Measurements from ENCODE around the gene POU2F1. TPM values are rescaled to one million over a fixed set of nuclear protein-coding genes. Genes with fewer than 3 reads are reported as not detected.

POU2F1 gene
- total RNA-seq, 1 experiment from 2014 or later: 24.5 TPM

DNA sequence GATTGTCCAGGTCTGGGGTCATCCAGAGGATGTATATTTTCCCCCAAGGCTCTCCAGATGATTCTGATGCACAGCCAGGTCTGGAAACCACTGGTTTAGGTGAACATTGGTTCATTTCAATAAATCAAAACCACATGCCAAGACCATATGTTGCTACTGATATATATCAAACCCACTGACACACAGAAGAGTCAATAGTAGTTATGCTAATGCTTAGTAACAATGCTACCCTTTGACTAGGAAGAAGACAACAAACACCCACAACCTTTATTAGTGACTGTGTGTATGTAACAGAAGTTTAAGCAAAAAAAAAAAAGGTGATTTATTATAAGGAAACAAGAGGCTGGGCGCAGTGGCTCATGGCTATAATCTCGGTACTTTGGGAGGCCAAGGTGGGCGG is 35.6 kb upstream of the POU2F1 start:
- Histone ChIP-seq H4K20me1 (ENCODE audit: insufficient read depth) (no peaks in the 10 kb centered on the region), H3K4me3 (replicated peaks in 1 of 2; ENCODE audit: low read depth in 1 of 2, low read length in 2 of 2) (no peak overlapping the region), H3K4me2 (ENCODE audit: low read length) (no peak overlapping the region), H3K9me2 (ENCODE audit: insufficient read depth) (no peaks in the 10 kb centered on the region), H2AFZ (ENCODE audit: low read depth, low read length, poor library complexity, severe bottlenecking) (no peak overlapping the region), H3K27me3 (ENCODE audit: insufficient read depth, low read length) (no peaks in the 10 kb centered on the region), H3K79me2 (ENCODE audit: insufficient read depth, low read length) (no peaks in the 10 kb centered on the region), H3K36me3 (ENCODE audit: control insufficient read depth in 1 of 2, insufficient read depth in 2 of 2, low read length in 2 of 2) (no peaks in the 10 kb centered on the region), H3K9ac (ENCODE audit: low read length) (no peak overlapping the region), H3K9me3 (ENCODE audit: control insufficient read depth in 1 of 2, insufficient read depth in 1 of 2, low read depth in 1 of 2, low read length in 2 of 2) (no peaks in the 10 kb centered on the region), H3K4me1 (ENCODE audit: control insufficient read depth in 1 of 2, insufficient read depth in 2 of 2, low read length in 2 of 2) (no peaks in the 10 kb centered on the region), H3K27ac (ENCODE audit: low read depth, low read length) (no peak overlapping the region)
- POLR2A ChIA-PET: no interaction called here
- BruUV-seq (replicated peaks): no TSS peak
- ATAC-seq (no peak), DNase-seq (ENCODE audit: low read depth, low spot score) (no peak)
- RAD21 ChIA-PET (ENCODE audit: low non-redundant PET in 1 of 2, low total read pairs in 2 of 2, uncharacterized antibody in 2 of 2, unreplicated experiment in 2 of 2): no interaction called here
- intact Hi-C loops (cut with micrococcal nuclease): no loop called here
- CTCF ChIA-PET: no interaction called here
- TF ChIP-seq YY1 (IDR thresholded peaks at IDR 0.05; ENCODE audit: extremely low read depth, insufficient replicate concordance, low read depth, low read length) (no peak), CBX3 (IDR thresholded peaks at IDR 0.05; ENCODE audit: low read depth) (no peak), SP1 (IDR thresholded peaks at IDR 0.05; ENCODE audit: low read depth) (no peak), FOSL1 (IDR thresholded peaks at IDR 0.05; ENCODE audit: low read depth) (no peak), SRF (IDR thresholded peaks at IDR 0.05; ENCODE audit: low read depth) (no peak), ZNF274 (IDR thresholded peaks at IDR 0.05; ENCODE audit: low read depth, low read length) (no peak)

DNA sequence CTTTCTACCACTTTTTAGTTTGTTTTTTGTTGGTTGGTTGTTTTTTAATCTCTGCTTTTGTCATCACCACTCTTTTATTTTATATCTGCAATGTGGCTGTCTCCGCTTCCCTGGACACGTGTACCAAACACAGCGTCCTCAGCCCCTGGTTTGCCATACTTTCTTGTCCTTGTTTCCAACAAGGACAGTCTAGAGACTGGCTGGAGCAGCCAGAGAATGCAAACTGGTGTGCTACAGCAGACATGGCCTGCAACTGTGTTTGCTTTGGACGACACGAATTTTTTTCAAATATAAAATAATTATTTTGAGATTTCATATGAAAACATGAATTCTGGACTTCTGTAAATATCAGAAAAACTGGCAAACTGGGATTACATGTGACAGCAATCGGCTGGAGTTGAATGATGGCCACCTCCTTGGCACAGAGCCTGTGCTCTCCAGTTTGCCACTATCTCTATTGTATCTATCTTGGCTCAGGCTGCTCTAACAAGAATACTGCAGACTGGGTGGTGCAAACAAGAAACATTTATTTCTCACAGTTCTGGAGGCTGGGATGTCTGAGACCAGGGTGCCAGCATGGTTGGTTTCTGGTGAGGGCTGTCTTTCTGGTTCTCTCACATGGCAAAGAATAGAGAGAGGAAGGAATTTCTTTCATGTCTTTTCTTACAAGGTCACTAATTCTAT is 34.6 kb upstream of the POU2F1 start:
- no peaks in the 10 kb centered on the region for H3K27me3 ChIP-seq (ENCODE audit: insufficient read depth, low read length)
- H3K4me2 ChIP-seq (ENCODE audit: low read length): no peak overlapping the region
- no peaks in the 10 kb centered on the region for H3K9me3 ChIP-seq (ENCODE audit: control insufficient read depth in 1 of 2, insufficient read depth in 1 of 2, low read depth in 1 of 2, low read length in 2 of 2)
- ChIA-PET RAD21 (ENCODE audit: low non-redundant PET in 1 of 2, low total read pairs in 2 of 2, uncharacterized antibody in 2 of 2, unreplicated experiment in 2 of 2) (no interaction called here), POLR2A (no interaction called here), CTCF (no interaction called here)
- intact Hi-C loops (cut with micrococcal nuclease): no loop called here
- TF ChIP-seq, protein P1, sequence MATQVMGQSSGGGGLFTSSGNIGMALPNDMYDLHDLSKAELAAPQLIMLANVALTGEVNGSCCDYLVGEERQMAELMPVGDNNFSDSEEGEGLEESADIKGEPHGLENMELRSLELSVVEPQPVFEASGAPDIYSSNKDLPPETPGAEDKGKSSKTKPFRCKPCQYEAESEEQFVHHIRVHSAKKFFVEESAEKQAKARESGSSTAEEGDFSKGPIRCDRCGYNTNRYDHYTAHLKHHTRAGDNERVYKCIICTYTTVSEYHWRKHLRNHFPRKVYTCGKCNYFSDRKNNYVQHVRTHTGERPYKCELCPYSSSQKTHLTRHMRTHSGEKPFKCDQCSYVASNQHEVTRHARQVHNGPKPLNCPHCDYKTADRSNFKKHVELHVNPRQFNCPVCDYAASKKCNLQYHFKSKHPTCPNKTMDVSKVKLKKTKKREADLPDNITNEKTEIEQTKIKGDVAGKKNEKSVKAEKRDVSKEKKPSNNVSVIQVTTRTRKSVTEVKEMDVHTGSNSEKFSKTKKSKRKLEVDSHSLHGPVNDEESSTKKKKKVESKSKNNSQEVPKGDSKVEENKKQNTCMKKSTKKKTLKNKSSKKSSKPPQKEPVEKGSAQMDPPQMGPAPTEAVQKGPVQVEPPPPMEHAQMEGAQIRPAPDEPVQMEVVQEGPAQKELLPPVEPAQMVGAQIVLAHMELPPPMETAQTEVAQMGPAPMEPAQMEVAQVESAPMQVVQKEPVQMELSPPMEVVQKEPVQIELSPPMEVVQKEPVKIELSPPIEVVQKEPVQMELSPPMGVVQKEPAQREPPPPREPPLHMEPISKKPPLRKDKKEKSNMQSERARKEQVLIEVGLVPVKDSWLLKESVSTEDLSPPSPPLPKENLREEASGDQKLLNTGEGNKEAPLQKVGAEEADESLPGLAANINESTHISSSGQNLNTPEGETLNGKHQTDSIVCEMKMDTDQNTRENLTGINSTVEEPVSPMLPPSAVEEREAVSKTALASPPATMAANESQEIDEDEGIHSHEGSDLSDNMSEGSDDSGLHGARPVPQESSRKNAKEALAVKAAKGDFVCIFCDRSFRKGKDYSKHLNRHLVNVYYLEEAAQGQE (IDR thresholded peaks at IDR 0.05; ENCODE audit: low read depth): no peak
- no peak for TF ChIP-seq ELF1 (IDR thresholded peaks at IDR 0.05; ENCODE audit: borderline replicate concordance, low read depth)
- H3K4me1 ChIP-seq (ENCODE audit: control insufficient read depth in 1 of 2, insufficient read depth in 2 of 2, low read length in 2 of 2): no peaks in the 10 kb centered on the region
- H3K27ac ChIP-seq (ENCODE audit: low read depth, low read length): no peak overlapping the region
- DNase-seq (ENCODE audit: low read depth, low spot score) (no peak), ATAC-seq (no peak)
- no peaks in the 10 kb centered on the region for H3K36me3 ChIP-seq (ENCODE audit: control insufficient read depth in 1 of 2, insufficient read depth in 2 of 2, low read length in 2 of 2)
- H3K4me3 ChIP-seq (replicated peaks in 1 of 2; ENCODE audit: low read depth in 1 of 2, low read length in 2 of 2): no peak overlapping the region
- no peaks in the 10 kb centered on the region for H4K20me1 ChIP-seq (ENCODE audit: insufficient read depth)
- no peak overlapping the region for H3K9ac ChIP-seq (ENCODE audit: low read length)
- no peaks in the 10 kb centered on the region for H3K79me2 ChIP-seq (ENCODE audit: insufficient read depth, low read length)
- no peak overlapping the region for H2AFZ ChIP-seq (ENCODE audit: low read depth, low read length, poor library complexity, severe bottlenecking)
- H3K9me2 ChIP-seq (ENCODE audit: insufficient read depth): no peaks in the 10 kb centered on the region
- BruUV-seq (replicated peaks): no TSS peak

All from HCT116 (cell line).